ELF-1 (cell line): Measurements from ENCODE around the gene GINS3.
A peak's percentile ranks its signal among the peaks of the same experiment; 100 is the strongest.

ENCODE experiments used
- DNase-seq: peaks from one replicate; pipeline ENCODE4 v3.0.0-alpha.2; 2016; ENCODE audit warnings: low read depth, low spot score

GINS3 gene

DNA sequence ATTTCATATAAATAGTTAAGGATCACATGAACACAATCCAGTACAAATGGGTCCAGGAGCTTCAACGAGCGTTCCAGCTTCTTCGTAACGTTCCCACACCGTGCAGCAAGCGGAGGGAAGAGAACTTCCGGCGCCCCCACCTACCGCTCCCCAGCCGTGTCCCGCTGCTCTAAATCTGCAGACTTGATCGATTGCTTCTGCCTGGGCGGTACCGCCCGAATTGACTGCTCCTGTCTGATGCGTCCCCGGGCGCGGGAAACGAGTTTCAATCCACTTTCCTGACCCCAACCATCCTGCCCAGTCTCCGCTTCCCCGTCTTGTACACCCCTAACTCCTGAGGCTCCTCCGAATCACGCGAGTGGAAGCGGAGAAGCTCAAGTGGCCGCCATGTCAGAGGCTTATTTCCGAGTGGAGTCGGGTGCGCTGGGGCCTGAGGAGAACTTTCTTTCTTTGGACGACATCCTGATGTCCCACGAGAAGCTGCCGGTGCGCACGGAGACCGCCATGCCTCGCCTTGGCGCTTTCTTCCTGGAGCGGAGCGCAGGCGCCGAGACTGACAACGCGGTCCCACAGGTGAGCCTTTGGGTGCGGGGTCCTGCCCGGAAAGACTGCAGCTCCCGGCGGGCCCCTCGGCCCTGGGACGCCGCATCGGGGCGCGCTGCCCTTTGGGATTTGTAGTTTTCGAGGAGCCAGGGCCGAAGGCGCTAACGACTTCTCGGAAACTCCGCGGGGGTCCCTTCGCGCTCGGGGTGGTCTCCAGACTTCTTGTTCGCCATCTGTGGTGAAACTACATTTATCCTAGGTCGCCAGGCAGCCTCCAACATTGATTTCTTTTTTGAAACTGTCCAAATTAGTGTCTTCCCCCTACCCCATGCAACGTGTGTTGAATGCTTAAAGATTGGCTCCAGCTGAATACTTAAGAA, at the start of gene GINS3:
TSS of gene GINS3 (plus strand) at position 257 of the 923 bp plus-strand sequence. CDS start at position 388, 131 bp downstream.
- peak; percentile 88 for DNase-seq

DNA sequence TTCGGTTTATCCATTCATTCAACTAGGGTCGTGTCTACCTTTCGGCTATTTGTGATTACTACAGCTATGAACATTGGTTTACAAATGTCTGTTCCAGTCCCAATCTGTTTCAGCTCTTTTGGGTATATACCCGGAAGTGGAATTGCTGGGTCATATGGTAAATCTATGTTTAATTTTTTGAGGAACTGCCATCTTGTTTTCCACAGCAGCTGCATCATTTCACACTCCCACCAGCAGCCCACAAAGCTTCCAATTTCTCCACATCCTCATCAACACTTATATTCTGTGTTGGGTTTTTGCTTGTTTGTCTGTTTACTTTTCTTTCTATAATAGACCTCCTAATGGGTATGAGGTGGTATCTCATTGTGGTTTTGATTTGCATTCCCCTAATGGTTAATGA, 48.7 kb upstream of the GINS3 start:
- no peak for DNase-seq

DNA sequence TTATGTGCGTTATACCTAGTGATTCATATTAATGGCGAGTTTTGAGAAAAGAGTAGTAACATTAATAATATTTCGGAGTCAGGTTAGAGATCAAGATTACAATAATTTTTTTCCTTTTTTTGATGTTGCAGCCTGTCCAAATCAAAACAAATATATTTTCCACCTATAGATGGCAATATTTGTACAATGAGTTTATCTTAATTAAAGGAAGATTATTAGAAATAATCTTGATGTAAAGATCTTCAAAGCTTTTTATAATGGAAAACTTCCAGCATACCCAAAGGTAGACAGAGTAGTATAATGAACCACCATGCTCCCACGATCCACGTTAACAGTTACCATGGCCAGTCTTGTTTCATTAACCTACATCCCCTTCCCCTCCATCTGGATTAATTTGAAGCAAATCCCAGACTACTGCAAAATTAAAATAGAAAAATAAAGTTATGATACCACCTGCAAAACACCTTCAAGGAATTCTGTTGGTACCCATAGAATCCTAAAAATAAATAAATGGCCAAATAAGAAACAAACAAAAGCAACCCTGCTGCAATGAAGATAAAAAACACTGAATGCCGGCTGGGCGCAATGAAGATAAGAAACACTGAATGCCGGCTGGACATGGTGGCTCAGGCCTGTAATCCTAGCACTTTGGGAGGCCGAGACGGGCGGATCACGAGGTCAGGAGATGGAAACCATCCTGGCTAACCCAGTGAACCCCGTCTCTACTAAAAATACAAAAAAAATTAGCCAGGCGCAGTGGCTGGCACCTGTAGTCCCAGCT, 46.5 kb upstream of the GINS3 start:
- no peak for DNase-seq

DNA sequence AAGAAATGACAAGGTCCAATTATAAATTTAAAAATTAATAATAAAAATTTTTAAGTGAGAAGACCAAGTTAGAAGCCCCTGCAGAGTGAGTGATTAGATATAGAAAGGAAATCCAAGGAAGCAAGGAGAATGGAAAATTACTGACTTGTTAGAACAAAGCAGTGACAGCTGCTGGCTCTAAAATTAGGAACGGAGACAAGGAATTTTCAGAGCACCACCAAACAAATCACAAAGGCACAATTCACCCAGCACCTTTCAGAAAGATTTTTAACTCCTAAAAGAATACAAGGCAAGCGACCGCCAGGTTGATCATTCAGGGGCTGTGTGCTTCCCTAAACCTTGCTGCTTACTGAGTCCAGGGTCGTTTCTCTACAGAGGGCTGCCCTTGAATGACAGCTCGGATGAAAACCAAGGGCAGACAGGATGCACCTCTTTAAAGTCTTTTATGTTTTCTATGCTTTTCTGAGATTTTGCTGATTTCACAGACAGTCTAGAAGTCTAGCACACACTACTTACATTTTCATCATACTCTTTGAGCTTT, 45.4 kb upstream of the GINS3 start:
- DNase-seq = no peak

DNA sequence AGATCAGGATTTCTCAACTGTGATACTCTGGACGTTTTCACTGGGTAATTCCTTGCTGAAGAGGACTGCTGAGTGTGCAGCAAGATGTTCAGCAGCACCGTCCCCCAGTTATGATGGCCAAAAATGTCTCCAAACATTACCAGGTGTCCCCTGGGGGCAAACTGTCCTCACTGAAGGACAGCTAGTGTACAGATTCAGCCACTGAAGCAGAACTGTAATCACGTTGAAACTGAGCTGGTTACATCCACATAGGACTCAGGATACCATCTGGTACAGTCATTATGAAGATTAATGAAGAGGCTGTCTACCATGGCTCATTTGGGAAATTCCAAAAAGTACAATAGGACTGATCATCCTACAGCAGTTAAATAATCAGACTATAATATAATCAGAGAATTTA, 43.3 kb upstream of the GINS3 start:
- DNase-seq = no peak

DNA sequence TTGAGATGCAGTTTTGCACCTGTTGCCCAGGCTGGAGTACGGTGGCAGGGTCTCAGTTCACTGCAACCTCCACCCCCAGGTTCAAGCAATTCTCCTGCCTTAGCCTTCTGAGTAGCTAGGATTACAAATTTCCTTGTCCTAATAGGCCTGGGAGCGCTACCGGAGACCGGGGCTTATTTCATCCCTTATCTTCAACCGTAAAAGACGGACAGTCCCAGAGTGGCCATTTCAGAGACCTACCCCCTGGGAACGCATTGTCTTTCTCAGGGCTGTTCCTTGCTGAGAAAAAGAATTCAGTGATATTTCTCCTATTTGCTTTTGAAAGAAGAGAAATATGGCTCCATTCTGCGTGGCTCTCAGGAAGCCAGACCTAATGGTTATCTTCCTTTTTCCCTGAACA, 39.6 kb upstream of the GINS3 start:
- no peak for DNase-seq

DNA sequence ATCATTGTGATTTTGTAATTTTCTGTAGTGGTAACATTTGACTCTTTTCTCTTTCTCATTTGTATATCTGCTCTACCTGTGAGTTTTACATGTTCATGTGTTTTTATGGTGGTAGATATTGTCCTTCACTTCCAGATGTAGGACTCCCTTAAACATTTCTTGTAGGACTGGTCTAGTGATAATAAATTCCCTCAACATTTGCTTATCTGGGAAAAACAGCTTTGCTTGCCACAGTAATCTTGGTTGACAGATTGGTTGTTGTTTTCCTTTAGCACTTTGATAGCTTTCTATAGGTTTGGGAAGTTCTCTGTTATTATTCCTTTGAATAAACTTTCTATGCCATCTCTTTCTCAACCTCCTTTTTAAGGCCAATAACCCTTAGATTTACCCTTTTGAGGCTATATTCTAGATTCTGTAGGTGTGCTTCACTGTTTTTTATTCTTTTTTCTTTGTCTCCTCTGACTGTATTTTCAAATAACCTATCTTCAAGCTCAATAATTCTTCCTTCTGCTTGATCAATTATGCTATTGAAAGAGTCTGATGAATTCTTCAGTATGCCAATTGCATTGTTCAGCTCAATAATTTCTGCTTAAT, 32.1 kb upstream of the GINS3 start:
- no peak for DNase-seq

DNA sequence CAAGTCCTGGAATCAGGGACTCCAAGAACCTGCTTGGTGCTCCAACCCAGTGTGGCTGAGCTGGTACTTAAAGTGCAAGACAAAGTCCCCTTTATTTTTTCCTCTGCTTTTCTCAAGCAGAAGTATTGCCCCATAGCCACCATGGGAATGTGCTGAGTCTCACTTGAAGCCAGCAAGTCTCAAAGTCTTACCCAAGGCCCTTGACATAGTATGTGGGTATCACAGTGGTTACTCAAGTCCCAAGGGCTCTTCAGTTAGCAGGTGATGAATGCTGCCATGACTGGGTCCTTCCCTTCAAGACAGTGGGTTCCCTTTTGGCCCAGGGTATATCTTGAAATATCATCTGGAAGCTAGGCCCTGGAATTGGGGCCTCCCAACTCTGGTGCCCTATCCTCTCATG, 30.5 kb upstream of the GINS3 start:
- no peak for DNase-seq

DNA sequence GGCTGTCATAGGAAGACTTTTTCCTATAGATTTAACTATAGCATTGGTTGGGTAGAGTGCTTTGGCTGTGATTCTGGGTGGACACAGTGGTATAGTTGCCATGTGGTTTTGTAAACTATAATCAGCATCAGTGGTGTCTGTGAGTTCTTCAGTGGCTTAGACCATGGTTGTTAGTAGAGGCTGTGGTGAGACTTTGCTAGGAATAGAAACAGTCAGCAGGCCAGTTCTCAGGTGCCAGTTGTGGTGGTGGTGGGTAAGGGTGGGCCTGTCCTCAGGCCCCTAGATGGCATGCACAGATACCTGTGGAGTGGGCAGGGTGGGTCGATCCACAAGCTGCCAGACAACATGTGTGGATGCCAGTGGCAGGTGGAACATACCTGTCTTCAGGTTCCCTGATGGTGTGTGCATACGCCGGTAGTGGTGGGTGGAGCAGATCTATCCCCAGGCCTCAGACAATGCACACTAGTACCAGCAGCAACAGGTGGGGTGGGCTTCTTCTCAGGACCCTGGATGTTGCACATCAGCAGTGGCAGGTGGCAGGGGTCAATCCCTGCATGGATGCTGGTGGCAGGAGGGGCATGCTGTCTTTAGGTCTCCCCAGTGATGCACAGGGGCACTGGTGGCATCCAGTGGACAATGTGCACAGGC, 28.4 kb upstream of the GINS3 start:
- DNase-seq = no peak

DNA sequence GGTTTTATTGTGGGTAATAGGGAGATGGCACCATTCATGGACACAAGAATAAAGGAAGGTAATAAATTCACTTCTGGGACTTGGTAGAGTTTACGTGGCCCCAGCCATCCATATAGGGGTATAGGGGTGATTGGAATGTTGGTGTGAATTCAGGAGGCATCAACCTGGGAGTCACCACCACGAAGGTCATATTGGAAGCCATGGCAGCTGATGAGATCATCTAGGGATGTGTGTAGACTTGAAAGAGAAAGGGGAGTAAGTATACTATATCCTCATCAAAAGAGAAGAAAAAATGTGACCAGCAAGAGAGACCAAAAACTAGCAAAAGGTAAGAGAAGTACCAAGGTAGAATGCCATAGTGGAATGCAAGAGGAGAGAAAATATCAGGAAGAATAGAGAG, 26.6 kb upstream of the GINS3 start:
- no peak for DNase-seq

DNA sequence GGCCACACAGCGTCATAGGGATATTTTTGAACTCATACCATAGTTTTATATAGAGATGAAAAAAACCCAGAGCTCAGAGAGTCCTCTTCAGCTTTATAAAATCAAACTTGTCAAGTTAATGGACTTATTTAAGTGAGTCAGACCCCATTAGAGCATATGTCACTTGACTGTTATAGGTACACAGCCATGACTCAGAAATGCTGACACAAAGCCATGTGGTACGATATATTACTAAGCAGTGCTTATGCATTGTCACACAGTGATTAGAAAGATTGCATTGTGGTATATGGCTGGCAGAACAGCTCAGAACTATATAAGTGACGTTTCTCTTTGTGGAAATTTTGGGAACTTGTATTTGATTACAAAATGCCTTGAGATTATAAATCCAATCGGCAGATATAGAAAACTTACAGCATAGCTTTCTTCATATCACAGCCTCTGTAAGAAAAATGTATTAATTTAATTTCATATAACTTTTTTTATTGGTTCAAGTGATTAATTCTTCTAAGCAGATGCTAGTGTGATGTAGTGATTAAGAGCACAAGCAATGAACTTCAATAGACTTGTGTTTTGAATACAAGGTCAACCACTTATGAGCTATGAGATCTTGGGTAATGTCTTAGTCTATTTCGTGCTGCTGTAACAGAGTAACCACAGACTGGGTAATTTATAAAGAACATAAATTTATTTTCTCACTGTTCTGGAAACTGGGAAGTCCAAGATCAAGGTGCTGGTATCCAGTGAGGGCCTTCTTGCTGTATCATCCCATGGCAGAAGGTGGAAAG, 25.8 kb upstream of the GINS3 start:
- no peak for DNase-seq

DNA sequence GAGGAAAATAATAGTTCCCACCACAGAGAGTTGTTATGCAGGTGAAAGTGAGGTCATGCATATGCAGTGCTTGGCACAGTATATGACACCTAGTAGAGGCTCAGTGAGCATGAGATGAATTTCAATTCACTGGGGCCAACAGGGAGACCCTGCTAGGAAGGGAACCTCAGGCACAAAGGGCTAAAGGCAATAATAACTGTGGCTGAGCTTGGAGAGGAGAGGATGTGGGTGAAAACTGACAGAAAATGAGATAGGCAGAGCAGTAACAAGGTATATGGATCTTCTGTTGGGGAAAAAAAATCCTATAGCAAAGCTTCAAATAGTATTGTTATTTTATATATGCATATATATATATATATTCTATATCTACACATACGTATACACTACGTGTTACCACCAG, 25.0 kb upstream of the GINS3 start:
- DNase-seq = no peak

DNA sequence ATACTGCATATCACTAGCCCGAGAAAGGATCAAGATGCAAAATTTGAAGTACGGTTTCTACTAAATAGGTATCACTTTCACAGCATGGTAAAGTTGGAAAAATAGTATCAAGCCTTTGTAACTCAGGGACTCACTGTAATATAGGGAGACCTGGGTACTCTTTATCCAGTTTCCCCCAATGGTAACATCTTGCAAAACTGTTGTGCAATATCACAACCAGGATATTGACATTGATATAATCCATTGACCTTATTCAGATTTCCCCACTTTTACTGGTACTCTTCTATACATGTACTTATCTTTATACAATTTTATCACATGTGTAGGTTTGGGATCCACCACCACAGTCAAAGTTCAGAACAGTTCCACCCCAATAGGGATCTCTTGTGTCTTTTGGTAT, 20.4 kb upstream of the GINS3 start:
- DNase-seq = no peak

DNA sequence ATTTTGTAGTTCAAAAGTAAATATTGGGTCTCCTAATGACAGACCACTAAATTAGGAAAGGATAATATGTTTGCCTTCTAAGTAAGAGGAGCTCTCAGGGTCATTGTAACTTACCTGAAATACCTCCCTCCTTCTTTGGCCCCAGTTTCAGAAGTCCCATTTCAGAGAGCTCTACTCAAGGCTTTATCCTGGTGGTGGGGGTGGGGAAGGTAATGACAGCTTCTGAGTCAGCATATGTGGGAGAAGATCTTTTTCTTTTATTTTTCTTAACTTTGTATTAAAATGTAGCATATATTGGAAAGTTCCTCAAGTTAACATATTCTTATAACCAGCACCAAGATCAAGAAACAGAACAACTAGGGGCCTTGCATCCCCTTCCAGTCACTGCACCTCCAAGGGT, 16.9 kb upstream of the GINS3 start:
- no peak for DNase-seq

DNA sequence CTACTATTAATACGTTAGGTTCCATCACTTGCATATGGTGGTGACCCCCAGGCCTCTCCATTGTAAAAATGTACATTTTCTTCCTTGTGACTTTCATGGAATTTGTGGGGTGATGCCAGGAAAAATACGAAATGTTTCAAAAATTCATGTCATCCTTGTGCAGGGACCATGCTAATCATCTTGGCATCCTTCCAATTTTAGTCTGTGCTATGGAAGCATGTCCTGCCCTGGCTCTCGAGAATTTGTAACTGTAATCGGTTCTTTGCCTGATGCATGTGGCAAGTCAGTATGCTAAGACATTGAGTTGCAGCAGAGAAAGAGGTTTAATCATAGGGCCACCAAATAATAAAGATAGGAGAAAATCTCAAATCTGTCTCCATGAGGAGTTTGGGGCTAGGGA, 14.3 kb upstream of the GINS3 start:
- DNase-seq = no peak

DNA sequence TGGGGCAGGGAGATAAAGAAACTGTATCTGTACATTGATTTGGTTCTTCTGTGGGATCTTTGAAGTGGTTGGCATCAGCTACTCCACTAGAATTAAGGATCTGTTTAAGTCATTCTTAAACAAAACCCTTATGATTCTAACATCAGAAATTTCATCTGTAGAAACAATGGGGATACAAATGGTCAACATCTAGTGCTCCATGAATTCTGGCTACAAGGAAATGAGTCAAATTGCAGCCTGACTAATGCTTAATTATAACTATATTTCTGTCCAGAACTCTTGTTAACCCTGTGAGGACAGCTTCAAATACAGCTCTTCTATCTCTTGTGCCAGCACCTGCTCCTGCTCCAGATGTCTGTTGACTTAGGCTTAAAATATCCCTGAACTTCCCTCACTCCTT, 13.9 kb upstream of the GINS3 start:
- DNase-seq = no peak

DNA sequence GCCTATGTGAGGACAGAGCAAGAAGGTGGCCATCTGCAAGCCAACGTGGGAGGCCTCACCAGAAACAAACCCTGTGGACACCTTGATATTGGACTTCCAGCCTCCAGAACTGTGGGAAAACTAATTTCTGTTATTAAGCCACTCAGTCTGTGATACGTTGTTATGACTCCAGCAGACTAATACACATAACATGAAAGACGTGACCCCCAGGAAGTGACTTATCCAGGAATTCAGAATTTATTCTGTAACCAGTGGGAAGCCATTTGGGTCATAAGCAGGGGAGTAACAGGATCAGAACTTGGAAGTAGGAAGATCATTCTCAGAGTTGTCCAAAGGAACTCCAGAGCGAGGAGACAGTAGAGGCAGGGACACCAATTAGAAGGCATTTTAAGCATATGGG, 12.5 kb upstream of the GINS3 start:
- no peak for DNase-seq

DNA sequence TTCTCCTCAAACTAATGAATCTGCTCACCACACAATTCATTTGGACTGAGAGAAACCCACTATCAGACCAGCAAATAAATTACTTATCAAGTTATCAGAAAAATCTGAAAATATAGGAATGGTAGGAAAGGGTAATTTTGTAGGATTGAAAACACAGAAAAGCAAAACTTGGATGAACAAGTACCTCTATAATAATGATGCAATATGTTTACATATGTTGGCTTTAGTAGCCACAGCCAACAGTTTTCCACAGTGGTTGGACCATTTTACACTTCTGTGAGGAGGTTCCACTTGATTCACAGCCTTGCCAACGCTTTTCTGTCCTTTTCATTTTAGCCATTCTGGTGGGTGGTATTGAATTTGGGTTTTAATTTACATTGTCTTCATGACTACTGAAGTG, 10.6 kb upstream of the GINS3 start:
- no peak for DNase-seq

DNA sequence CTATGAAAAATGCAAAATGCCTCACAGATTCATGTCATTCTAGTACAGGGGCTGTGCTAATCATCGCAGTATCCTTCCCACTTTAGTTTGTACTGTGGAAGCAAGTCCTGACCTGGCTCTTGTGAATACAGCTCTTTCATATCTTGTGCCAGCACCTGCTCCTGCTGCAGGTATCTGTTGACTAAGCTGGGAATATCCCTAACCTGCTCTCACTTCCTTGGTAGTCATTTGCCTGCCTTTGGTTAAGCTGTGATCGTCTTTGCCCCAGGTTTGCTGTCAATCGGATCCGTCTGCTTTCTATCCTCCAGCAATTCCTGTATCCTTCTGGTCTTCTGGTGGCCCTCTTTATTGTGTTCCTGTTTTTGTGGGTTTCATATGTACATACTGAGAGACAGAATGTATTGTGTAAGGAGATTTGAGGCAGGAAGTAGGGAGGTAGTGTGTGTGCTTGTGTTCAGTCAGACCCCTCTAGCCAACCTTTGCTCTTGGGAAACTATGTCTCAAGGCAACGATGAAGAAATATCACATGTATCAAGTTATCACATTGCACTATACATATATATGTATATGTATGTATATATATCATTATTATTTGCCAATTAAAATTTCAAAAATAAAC, 7.7 kb upstream of the GINS3 start:
- no peak for DNase-seq

DNA sequence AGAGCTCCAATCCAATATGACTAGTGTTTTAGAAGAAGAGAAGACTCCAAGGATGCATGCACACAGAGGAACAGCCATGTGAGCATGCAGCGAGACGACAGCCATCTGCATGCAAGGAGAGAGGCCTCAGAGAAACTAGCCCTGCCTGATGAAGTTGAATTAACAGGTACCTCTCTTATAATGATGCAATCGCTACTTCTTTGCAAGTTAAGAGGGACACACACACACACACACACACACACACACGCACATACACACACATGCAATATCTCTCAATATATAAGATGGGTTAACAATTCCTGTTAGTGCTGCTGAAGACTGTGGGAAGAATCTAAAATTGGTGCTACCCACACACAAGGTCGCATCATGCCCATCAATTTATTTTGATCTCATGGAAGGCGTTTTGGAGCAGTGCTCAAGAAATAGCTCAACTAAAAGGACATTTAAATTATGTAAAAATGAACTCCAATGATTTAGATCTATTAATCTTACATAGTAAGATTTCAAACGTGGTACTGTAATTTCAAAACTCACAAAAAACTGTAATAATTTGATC, 7.0 kb upstream of the GINS3 start:
- no peak for DNase-seq
